Measurements from ENCODE around the gene SPPL3.
"Not testable (repeated sequence)": the region's sequence is repeated elsewhere in the genome, so short reads cannot be mapped to it uniquely, and the experiment has no call there.

SPPL3 gene

DNA sequence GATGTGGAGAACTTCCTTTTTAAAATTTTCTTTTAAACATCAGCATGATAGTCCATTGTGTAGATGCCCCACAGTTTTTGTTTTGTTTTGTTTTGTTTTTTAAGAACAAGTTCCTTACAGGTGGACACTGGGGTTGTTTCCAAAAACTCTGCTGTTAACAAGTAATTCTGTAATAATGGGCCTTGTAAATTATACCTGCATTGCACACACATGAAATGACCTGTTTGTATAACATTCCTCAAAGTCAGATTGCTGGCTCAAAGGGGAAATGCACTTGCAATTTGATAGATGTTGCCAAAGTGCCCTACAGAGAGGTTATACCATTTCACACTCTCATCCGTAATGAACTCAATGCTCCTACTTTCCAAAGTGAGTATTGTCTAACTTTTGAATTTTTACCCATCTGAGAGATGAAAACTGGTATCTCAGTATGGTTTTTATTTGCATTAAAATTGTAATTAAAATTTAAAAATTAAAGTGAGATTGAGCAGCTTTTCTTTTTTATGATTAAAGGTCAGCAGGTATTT, 89.2 kb downstream of the SPPL3 start:
- no peak for DNase-seq

- no peak for DNase-seq
Measured at GRCh38 chr12:120814203-120814902, 89.8 kb downstream of the SPPL3 start.

GRCh38 chr12:120813588-120814153, 90.5 kb downstream of the SPPL3 start:
- no peak for DNase-seq

GRCh38 chr12:120810021-120810420, 94.1 kb downstream of the SPPL3 start:
- no peak for DNase-seq

DNA sequence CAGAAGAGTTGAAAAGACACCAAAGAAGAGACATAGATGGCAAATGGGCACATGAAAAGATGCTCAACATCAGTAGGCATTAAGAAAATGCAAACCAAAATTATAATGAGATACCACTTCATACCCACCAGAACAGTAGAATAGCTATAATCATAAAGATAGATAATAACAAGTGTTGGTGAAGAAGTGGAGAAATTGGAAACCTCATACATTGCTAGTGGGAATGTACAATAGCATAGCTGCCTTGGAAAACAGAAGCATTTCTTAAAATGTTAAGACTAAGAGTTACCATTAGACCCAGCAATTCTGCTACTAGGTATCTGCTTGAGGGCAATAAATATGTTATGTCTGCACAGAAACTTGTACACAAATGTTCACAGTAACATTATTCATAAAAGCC, 99.7 kb downstream of the SPPL3 start:
- no peak for DNase-seq

- DNase-seq = no peak
Measured at GRCh38 chr12:120801146-120801545, 103.0 kb downstream of the SPPL3 start.

- DNase-seq = no peak
Measured at GRCh38 chr12:120800665-120801064, 103.5 kb downstream of the SPPL3 start.

DNA sequence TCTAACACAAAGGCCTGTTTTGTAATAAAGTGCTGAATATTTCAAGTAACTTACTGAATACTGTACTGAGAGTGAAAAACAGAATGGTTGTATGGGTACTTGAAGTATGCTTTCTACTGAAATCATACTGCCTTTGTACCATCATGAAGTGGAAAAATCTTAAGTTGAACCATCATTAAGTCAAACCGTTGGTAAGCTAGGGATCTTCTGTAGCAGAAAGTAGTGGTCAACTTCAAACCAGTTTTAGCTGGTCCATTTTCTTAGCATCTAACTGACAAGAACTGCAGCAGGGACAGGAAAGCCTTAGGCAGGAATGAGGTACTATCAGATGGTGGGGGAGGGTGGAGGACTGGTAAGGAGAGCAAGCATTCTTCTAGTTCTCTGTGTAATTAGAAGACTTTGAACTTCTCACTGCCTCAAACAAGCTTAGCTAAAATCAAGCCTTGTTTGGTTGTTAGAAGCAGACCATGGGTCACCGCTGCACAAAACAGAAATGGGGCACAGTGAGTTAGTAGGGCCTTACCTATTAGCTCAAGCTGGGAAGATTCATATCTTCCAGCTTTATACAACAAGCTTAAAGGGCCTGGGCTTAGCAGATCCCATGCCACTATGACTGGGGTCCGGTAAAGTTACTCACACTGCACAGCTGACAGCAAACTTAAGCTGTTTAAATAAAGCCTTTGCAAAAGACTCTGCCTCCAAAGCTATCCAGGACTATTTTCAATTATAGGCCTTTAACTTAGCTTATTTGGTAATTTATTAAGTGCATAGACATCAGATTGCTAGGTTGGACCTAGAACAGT, 104.7 kb downstream of the SPPL3 start:
- DNase-seq = no peak

DNA sequence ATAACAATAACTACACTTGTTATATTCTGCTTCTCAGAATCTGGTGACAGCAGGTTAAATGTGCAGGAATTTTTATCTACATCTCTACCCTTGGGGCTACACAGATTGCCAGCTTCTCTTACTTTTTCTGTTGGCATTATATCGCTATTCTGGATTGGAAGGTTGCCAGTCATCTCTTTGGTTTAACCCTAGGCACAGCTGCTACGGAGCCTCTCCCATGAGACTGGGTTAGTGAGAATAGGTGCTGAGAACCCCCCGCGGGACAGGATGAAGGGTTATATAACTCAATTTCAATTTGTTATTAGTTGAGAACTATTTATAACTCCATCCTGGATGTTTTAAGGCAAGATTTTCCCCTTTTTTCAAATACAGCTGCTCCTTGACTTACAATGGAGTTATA, 105.5 kb downstream of the SPPL3 start:
- no peak for DNase-seq

DNA sequence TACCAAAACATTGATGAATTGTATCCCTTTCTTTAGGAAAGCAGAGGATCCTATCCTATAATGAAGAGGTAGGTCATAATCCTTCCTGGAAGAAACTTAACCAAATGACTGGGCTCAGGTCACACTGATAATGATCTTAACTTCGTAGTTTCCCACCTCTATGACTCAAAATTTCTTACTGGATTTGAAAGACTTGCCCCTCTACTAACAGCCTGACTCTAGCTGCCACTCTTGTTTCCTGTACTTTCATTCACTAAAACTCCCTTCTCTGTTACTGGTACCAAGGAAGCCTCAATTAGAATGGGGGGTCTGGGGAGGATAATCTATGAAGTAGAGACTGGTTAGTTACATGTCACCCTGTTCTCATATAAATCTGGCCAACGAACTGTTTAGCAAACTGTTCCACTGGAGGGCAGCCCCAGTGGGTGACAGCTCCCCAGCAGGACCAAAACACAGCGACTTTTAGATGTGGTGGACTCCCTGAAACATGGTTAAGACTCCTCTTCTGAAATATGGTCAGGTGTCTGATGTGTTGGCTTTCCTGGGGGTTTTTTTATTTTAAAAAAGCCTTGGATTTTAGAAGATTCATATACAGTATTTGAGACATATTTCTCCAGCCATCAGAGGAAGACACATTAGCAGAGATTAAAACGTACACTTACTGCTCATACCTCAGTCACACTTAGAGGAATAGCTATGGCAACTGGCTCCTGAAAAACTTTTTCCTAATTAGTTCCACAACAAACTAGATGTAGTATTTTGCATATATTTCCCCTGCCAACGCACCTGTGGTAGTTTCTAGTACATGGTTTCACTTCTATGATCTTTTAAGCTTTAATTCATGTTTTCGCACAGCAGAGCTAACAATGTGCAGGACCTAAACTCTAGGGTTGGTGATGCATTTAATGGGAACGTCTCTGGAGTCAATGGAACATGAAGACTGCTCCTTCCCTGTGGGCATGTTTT, 106.2 kb downstream of the SPPL3 start:
- no peak for DNase-seq

DNA sequence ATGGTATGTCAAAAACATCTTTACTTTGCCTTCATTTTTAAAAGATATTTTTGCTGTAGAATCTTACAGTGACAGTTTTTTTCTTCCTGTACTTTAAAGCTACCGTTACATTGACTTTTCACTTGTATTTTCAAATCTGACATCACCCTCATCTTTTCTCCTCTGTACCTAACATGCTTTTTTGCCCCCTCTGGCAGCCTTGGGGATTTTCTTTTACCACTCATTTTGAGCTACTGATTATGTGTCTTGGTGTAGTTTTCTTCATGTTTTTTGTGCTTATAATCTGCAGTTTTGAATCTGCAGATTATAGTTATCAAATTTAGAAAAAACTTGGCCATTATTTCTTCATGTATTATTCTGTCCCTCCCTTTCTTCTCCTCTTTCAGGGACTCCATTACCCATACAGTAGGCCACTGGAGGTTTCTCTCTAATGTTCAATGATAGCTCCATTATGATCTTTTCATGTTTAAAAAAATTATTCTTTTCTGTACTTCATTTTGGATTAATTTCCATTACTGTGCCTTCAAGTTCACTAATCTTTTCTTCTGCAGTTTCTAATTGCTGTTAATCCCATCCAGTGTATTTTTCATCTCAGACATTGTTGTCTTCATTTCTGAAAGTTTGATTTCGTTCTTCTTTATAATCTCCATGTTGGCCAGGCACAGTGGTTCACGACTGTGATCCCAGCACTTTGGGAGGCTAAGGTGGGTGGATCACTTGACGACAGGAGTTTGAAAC, 108.5 kb downstream of the SPPL3 start:
- no peak for DNase-seq

DNA sequence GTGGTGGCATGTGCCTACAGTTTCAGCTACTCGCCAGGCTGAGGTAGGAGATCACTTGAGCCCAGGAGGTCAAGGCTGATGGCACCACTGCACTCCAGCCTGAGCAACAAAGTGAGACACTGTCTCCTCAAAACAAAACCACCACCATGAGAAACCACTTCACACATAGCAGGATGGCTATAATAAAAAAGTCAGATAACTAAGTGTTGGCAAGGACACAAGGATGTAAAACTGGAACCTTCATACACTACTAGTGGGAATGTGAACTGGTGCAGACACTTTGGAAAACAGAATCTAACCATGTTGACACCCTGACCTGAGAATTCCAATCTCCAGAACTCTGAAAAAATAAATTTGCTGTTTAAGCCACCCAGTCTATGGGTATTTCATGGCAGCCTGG, 110.8 kb downstream of the SPPL3 start:
- no peak for DNase-seq

- not testable (repeated sequence) for DNase-seq
Measured at GRCh38 chr12:120792456-120792855, 111.7 kb downstream of the SPPL3 start.

- DNase-seq = no peak
Measured at GRCh38 chr12:120791669-120792176, 112.4 kb downstream of the SPPL3 start.

DNA sequence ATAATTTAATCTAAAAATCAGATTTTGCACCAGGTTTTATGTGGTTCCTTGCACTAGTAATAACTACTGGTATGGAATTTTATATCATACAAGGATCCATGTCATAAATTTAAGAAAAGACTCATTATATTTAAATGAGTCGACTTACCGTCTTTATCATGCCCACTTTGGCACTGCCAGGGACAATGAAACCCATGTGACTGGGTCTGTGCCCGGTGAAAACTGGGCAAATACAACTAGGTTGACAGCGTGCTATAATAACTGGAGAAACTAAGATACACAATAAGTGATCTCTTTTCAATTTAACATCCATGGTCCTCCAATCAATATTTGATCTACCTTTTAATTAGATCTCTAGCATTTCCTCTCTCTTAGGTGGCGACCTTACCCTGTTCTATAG, 114.0 kb downstream of the SPPL3 start:
- no peak for DNase-seq

DNA sequence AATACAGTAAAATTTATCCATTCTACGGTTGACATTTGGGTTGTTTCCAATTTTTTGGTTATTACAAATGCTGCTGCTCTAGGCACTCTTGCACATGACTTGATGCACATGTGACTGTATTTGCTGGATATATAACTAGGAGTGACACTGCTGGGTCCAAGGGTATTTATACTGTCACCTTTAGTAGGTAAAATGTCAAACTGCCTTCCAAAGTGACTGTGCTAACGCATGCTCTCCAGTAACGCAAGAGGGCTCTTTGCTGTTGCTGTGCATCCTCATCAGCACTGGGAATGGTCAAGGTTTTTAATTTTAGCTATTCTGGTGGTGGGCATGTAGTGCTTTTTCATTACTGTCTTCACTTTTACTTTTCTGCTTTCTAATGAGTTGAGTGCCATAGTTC, 116.3 kb downstream of the SPPL3 start:
- no peak for DNase-seq

- DNase-seq = no peak
Measured at GRCh38 chr12:120784804-120785203, 119.4 kb downstream of the SPPL3 start.

DNA sequence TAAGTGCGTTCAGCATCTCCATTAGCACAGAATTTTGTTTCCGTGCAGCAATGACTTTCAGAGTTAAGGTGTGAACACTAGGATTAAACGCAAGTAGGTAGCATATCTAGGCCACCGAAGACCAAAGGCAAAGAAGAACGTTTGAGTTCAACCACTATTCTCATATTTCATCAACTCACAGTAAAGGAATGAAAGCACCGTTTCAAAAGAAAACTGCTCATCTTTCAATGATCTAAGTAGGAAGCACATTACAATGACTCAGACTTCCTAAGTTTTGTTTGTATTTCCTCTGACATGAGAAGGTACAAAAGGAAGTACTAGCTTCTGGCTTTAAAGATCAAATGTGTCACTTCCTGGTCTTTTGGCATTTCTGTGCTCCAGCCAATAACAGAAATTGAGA, 121.0 kb downstream of the SPPL3 start:
- DNase-seq = no peak

GRCh38 chr12:120775862-120776552, 128.2 kb downstream of the SPPL3 start:
- no peak for DNase-seq

GRCh38 chr12:120774169-120774916, 129.8 kb downstream of the SPPL3 start:
- DNase-seq = no peak

Data from CD4-positive, alpha-beta T cell treated with Interleukin-1 beta for 1 hour (primary cell).